HepG2 (cell line): Measurements from ENCODE around the gene CALML6. TPM values are rescaled to one million over a fixed set of nuclear protein-coding genes. Genes with fewer than 3 reads are reported as not detected.

Experiments
- ATAC-seq: fragments of 200-7000 bp; cut with Tn5 transposase; 3 replicates; pipeline ENCODE4 v1.9.1; 2020; ENCODE audit warnings: mild to moderate bottlenecking, moderate library complexity
- BruUV-seq: library from RNA; stranded (reverse); fragments of 400-500 nt; replicated peaks from 2 replicates; lab custom pipeline; 2021; lab: Mats Ljungman, UMichigan
- CTCF ChIA-PET: fragments of 300-600 bp; formaldehyde crosslinking; extraction: SDS; loops from one replicate; lab custom pipeline; 2021; ENCODE audit warnings: low total read pairs, inconsistent platforms, low intra/inter-chr PET ratio; lab: Yijun Ruan, JAX
- POLR2A ChIA-PET: fragments of 350-600 bp; sonication (Branson Sonifier 250); formaldehyde crosslinking; loops from one replicate; lab custom pipeline; 2020; ENCODE audit warnings: antibody characterized with exemption, inconsistent platforms; lab: Yijun Ruan, JAX
- DNase-seq: peaks from one replicate; pipeline ENCODE4 v3.0.0-alpha.2; 2015; ENCODE audit warnings: low spot score
- FAIRE-seq: peaks from 3 replicates; lab custom pipeline; 2011; peaks lifted over from hg19 to GRCh38; lab: Jason Lieb, UNC
- H2AFZ ChIP-seq: one replicate; pipeline ENCODE4 v1.6.1; 2011; ENCODE audit warnings: low read length, inconsistent platforms
- H3K27ac ChIP-seq: fragments of 300-600 bp; 3 replicates; pipeline ENCODE4 v1.8.0; 2011; ENCODE audit warnings: mixed run types, mild to moderate bottlenecking, mixed read lengths, low read length, inconsistent platforms; ENCODE audit not compliant: insufficient read depth; ENCODE audit errors: extremely low read length
- H3K27me3 ChIP-seq, 2 experiments: fragments of 200-600 bp in 1 of 2; 2 replicates in 1 of 2; 3 replicates in 1 of 2; pipeline versions ENCODE4 v1.6.0 to v1.8.0; 2011; ENCODE audit warnings: low read length in 2 of 2, mild to moderate bottlenecking in 2 of 2, moderate library complexity in 2 of 2, inconsistent platforms in 1 of 2; ENCODE audit not compliant: insufficient read depth in 2 of 2, control insufficient read depth in 1 of 2
- H3K36me3 ChIP-seq, 2 experiments: fragments of 200-600 bp in 1 of 2; replicated peaks in 1 of 2; 2 replicates in 1 of 2; 3 replicates in 1 of 2; pipeline versions ENCODE4 v1.5.1 to v1.8.0; 2011; ENCODE audit warnings: low read length in 2 of 2, inconsistent platforms in 1 of 2; ENCODE audit not compliant: insufficient read depth in 2 of 2, control insufficient read depth in 1 of 2
- H3K4me1 ChIP-seq: 2 replicates; pipeline ENCODE4 v1.5.1; 2012; ENCODE audit warnings: low read length, inconsistent platforms; ENCODE audit not compliant: insufficient read depth
- H3K4me2 ChIP-seq: 2 replicates; pipeline ENCODE4 v1.6.0; 2011; ENCODE audit warnings: low read depth, low read length, inconsistent platforms
- H3K4me3 ChIP-seq, 3 experiments: fragments of 200-600 bp in 1 of 3; sonication (generic), shearing (Covaris generic) in 1 of 3; replicated peaks in 1 of 3; 2 replicates each; pipeline ENCODE4 v1.5.1; 2011 to 2016; ENCODE audit warnings: low read length in 3 of 3, inconsistent platforms in 2 of 3, low read depth in 2 of 3, mild to moderate bottlenecking in 2 of 3, control low read depth in 1 of 3, mixed read lengths in 1 of 3; ENCODE audit not compliant: insufficient read depth in 1 of 3
- H3K79me2 ChIP-seq: one replicate; pipeline ENCODE4 v1.6.1; 2011; ENCODE audit warnings: low read length, inconsistent platforms; ENCODE audit not compliant: insufficient read depth
- H3K9ac ChIP-seq: 2 replicates; pipeline ENCODE4 v1.6.0; 2011; ENCODE audit warnings: mild to moderate bottlenecking, low read depth, low read length, inconsistent platforms; ENCODE audit not compliant: insufficient read depth
- H3K9me3 ChIP-seq: 2 replicates; pipeline ENCODE4 v1.5.1; 2012; ENCODE audit warnings: mild to moderate bottlenecking, low read length
- H4K20me1 ChIP-seq: 2 replicates; pipeline ENCODE4 v1.6.0; 2011; ENCODE audit warnings: inconsistent platforms, mild to moderate bottlenecking, low read length, moderate library complexity; ENCODE audit not compliant: insufficient read depth
- FOXO4 ChIP-seq: sonication (generic); formaldehyde crosslinking; conservative IDR thresholded peaks from 2 replicates; pipeline ENCODE4 v1.8.1; 2023; ENCODE audit warnings: missing genetic modification reagents
- MAFG ChIP-seq: sonication (generic); formaldehyde crosslinking; IDR thresholded peaks from 2 replicates; pipeline ENCODE4 v1.5.1; 2020; ENCODE audit warnings: mild to moderate bottlenecking, missing genetic modification reagents
- PCBP1 ChIP-seq: fragments of 200-400 bp; formaldehyde crosslinking; IDR thresholded peaks from 2 replicates; pipeline ENCODE4 v1.6.1; 2017; ENCODE audit warnings: mild to moderate bottlenecking, low read depth, low read length, borderline replicate concordance
- ZNF460 ChIP-seq: sonication (generic); formaldehyde crosslinking; IDR thresholded peaks from 2 replicates; pipeline ENCODE4 v1.5.1; 2020; ENCODE audit warnings: missing genetic modification reagents, mild to moderate bottlenecking, borderline replicate concordance
- ZNF512 ChIP-seq: sonication (generic); formaldehyde crosslinking; IDR thresholded peaks from 2 replicates; pipeline ENCODE4 v1.4.0; 2020; ENCODE audit warnings: mild to moderate bottlenecking, missing genetic modification reagents
- ZNF710 ChIP-seq: sonication (generic); formaldehyde crosslinking; IDR thresholded peaks from 2 replicates; pipeline ENCODE4 v1.5.0; 2020; ENCODE audit warnings: mild to moderate bottlenecking, missing genetic modification reagents, borderline replicate concordance
- WGBS: methylation state at CpG from one replicate; pipeline ENCODE4 v1.1.6; 2017; ENCODE audit warnings: low lambda C conversion rate; 5-methylcytosine and 5-hydroxymethylcytosine counted together
- in situ Hi-C: cut with HindIII; loops from 2 replicates; pipeline ENCODE4 v1.10.0; 2017; ENCODE audit warnings: low pct_unique_long_range_greater_than_20kb; ENCODE audit not compliant: extremely low pct_ligation_motif_present
- intact Hi-C: fragments of 100-400 bp; cut with micrococcal nuclease; formaldehyde crosslinking; loops from one replicate; pipeline ENCODE4 v1.10.0; 2022; ENCODE audit not compliant: unreplicated experiment
- polyA plus RNA-seq, 8 experiments: library from polyadenylated mRNA; depleted of rRNA in 3 of 8; stranded (reverse) in 7 of 8; unstranded in 1 of 8; fragments of >200 nt; fragmentation: Illumina TruSeq in 4 of 8; extraction: Trizol in 4 of 8; gene quantifications; 2 replicates each; pipeline versions ENCODE4 v1.2.1 to v1.2.3, GENCODE V29; 2011 to 2016; ENCODE audit warnings: low read depth in 4 of 8, missing spikeins in 1 of 8, mixed read lengths in 1 of 8; ENCODE audit not compliant: insufficient read depth in 1 of 8
- total RNA-seq, 5 experiments: library from RNA; depleted of rRNA; stranded (reverse); fragments of >200 nt; fragmentation: Illumina TruSeq; extraction: Trizol; gene quantifications; 2 replicates each; pipeline ENCODE4 v1.2.3, GENCODE V29; 2016; ENCODE audit warnings: low read depth in 1 of 5

Gene CALML6
- total and polyA plus RNA-seq, 2 of the 13 experiments (the other 11 are each of a cell fraction or from before 2014, with no cell fraction given), result 0.11 to 0.12 TPM

- intact Hi-C loops, result loop anchor here (10.0 kb wide), 1 partner anchor 45 kb away; no protein-coding TSS in a partner anchor
- Histone ChIP-seq H3K4me3 (peak overlapping the region in 1 of 3 experiments; percentile 50; a peak in 1 of 6 replicates), H3K79me2 (no peaks in the 10 kb centered on the region), H4K20me1 (no peaks in the 10 kb centered on the region)
- no peak for FAIRE-seq
- 0 out of 2 replicates have a peak, but pooled peaks have one; percentile 40 for TF ChIP-seq FOXO4
- TF ChIP-seq ZNF460 (CRISPR knock-in tag), result no peak
- TF ChIP-seq PCBP1, result 0 out of 2 replicates have a peak, but pooled peaks have one; percentile 8
- TF ChIP-seq, all 625 proteins: peak for 2
- Histone ChIP-seq H3K4me2 (peak overlapping the region; percentile 73), H3K9me3 (no peaks in the 10 kb centered on the region), H3K36me3 (no peaks in the 10 kb centered on the region), H2AFZ (no peak overlapping the region), H3K27me3 (no peaks in the 10 kb centered on the region; a peak in 1 of 5 replicates), H3K27ac (no peak overlapping the region), H3K9ac (no peak overlapping the region), H3K4me1 (peaks cover 61% of the 10 kb centered on the region)
- BruUV-seq, result no TSS peak
- ATAC-seq (no peak), DNase-seq (no peak)
- in situ Hi-C loops, result loop anchor here (10.0 kb wide), 1 partner anchor 115 kb away; no protein-coding TSS in a partner anchor
- ChIA-PET POLR2A (interaction anchor here (1.7 to 2.5 kb wide), 2 partner anchors 8 kb away, joined by 5 to 11 read pairs; no protein-coding TSS in a partner anchor), CTCF (interaction anchor here (1.3 kb wide), 1 partner anchor 9 kb away, joined by 3 read pairs; no protein-coding TSS in a partner anchor)
- 74% methylated on average over 9 of the region's 9 CpGs for WGBS
Measured at GRCh38 chr1:1899967-1900327, 15.1 kb upstream of the CALML6 start.

- BruUV-seq, result no TSS peak
- no peaks in the 10 kb centered on the region; a peak in 1 of 5 replicates for H3K27me3 ChIP-seq
- no peak for DNase-seq
- TF ChIP-seq MAFG (CRISPR knock-in tag) (no peak), ZNF710 (CRISPR knock-in tag) (0 out of 2 replicates have a peak, but pooled peaks have one; percentile 22), ZNF512 (peak; percentile 24; the same call in 1 of the 2 replicates)
- TF ChIP-seq, all 625 proteins: peak for 2
- Histone ChIP-seq H3K4me2 (peak overlapping the region; percentile 42; the same call in 1 of the 2 replicates), H3K4me1 (peaks cover 54% of the 10 kb centered on the region), H3K79me2 (no peaks in the 10 kb centered on the region), H4K20me1 (no peaks in the 10 kb centered on the region), H3K27ac (no peak overlapping the region), H3K36me3 (no peaks in the 10 kb centered on the region), H2AFZ (no peak overlapping the region), H3K9me3 (no peaks in the 10 kb centered on the region), H3K4me3 (peak overlapping the region in 1 of 3 experiments; percentile 55; a peak in 1 of 6 replicates), H3K9ac (no peak overlapping the region)
- in situ Hi-C loops, result loop anchor here (10.0 kb wide), 1 partner anchor 116 kb away; no protein-coding TSS in a partner anchor
- FAIRE-seq (no peak), ATAC-seq (peak; percentile 9)
- ChIA-PET POLR2A (interaction anchor here (1.7 to 2.5 kb wide), 2 partner anchors 7 to 9 kb away, joined by 5 to 11 read pairs; no protein-coding TSS in a partner anchor), CTCF (no interaction called here)
- intact Hi-C loops, result loop anchor here (10.0 kb wide), 1 partner anchor 46 kb away; no protein-coding TSS in a partner anchor
- WGBS, result 49% methylated on average over 7 of the region's 14 CpGs
Measured at GRCh38 chr1:1900883-1901640, 14.0 kb upstream of the CALML6 start.
